K562 (cell line): ENCODE results near the gene DDX39A. TPM values are rescaled to one million over a fixed set of nuclear protein-coding genes. Genes with fewer than 3 reads are reported as not detected.

ENCODE experiments used
- ARID2 ChIP-seq: fragments of 450-650 bp; IDR thresholded peaks from 2 replicates; pipeline ENCODE4 v1.6.1; 2017; ENCODE audit warnings: antibody characterized with exemption, mild to moderate bottlenecking
- BRCA1 ChIP-seq, 2 experiments: fragments of 450-650 bp in 1 of 2; sonication (generic) in 1 of 2; formaldehyde crosslinking in 1 of 2; IDR thresholded peaks; 2 replicates each; pipeline versions ENCODE4 v1.5.0 to v1.6.1; 2017 to 2020; ENCODE audit warnings: mild to moderate bottlenecking in 1 of 2, missing genetic modification reagents in 1 of 2
- CEBPG ChIP-seq, 3 experiments: fragments of 200-800 bp in 1 of 3; sonication (Bioruptor generic) in 1 of 3; sonication (generic) in 1 of 3; formaldehyde crosslinking in 1 of 3; IDR thresholded peaks in 2 of 3; conservative IDR thresholded peaks in 1 of 3; 2 replicates each; pipeline versions ENCODE4 v1.6.1 to v1.8.0; 2016 to 2022; ENCODE audit warnings: missing compliant biosample characterization in 2 of 3, missing genetic modification characterization in 2 of 3, mild to moderate bottlenecking in 1 of 3, missing genetic modification reagents in 1 of 3
- DPF2 ChIP-seq: fragments of 450-650 bp; IDR thresholded peaks from 2 replicates; pipeline ENCODE4 v1.6.1; 2016
- ELF2 ChIP-seq: fragments of 250-450 bp; sonication (Bioruptor Pico); IDR thresholded peaks from 2 replicates; pipeline ENCODE4 v1.5.0; 2021; ENCODE audit warnings: mild to moderate bottlenecking
- ESRRA ChIP-seq: fragments of 450-650 bp; IDR thresholded peaks from 2 replicates; pipeline ENCODE4 v1.6.1; 2014; ENCODE audit warnings: low read depth, mild to moderate bottlenecking, moderate library complexity, borderline replicate concordance
- FOXO4 ChIP-seq: fragments of 450-650 bp; formaldehyde crosslinking; IDR thresholded peaks from 2 replicates; pipeline ENCODE4 v1.4.0; 2020; ENCODE audit warnings: mild to moderate bottlenecking, moderate library complexity
- GABPB2 ChIP-seq: fragments of 250-450 bp; sonication (Bioruptor Pico); conservative IDR thresholded peaks from 2 replicates; pipeline ENCODE4 v1.5.1; 2021; ENCODE audit warnings: mild to moderate bottlenecking
- GTF2F1 ChIP-seq: IDR thresholded peaks from 2 replicates; pipeline ENCODE4 v1.6.1; 2011; ENCODE audit warnings: low read depth, low read length, improper control_type of control experiment
- IRF2 ChIP-seq: sonication (generic); formaldehyde crosslinking; IDR thresholded peaks from 2 replicates; pipeline ENCODE4 v1.8.1; 2022; ENCODE audit warnings: mild to moderate bottlenecking, missing genetic modification reagents
- KDM5B ChIP-seq: fragments of 200-600 bp; sonication (generic); IDR thresholded peaks from 2 replicates; pipeline ENCODE4 v1.6.1; 2012; ENCODE audit warnings: low read depth, mild to moderate bottlenecking, moderate library complexity, low read length, control low read depth, inconsistent platforms; ENCODE audit not compliant: insufficient replicate concordance
- MTA3 ChIP-seq: fragments of 450-650 bp; formaldehyde crosslinking; IDR thresholded peaks from 2 replicates; pipeline ENCODE4 v1.6.1; 2017; ENCODE audit warnings: mild to moderate bottlenecking, borderline replicate concordance
- NBN ChIP-seq: fragments of 450-650 bp; IDR thresholded peaks from 2 replicates; pipeline ENCODE4 v1.6.1; 2016; ENCODE audit warnings: low read depth, mild to moderate bottlenecking
- NCOA2 ChIP-seq, 2 experiments: fragments of 450-650 bp; IDR thresholded peaks; 2 replicates each; pipeline ENCODE4 v1.6.1; 2018; ENCODE audit warnings: mild to moderate bottlenecking in 2 of 2, moderate library complexity in 1 of 2; ENCODE audit not compliant: partially characterized antibody in 2 of 2
- NFIC ChIP-seq: fragments of 450-650 bp; IDR thresholded peaks from 2 replicates; pipeline ENCODE4 v1.6.1; 2017; ENCODE audit warnings: mild to moderate bottlenecking, inconsistent platforms
- NR4A1 ChIP-seq, 2 experiments: fragments of 250-450 bp in 1 of 2; fragments of 450-650 bp in 1 of 2; sonication (Bioruptor Pico) in 1 of 2; IDR thresholded peaks; 2 replicates each; pipeline versions ENCODE4 v1.4.0 to v1.6.1; 2016 to 2020; ENCODE audit warnings: mild to moderate bottlenecking in 2 of 2, missing compliant biosample characterization in 1 of 2, missing genetic modification characterization in 1 of 2, moderate library complexity in 1 of 2
- PHF8 ChIP-seq: fragments of 200-600 bp; sonication (generic); IDR thresholded peaks from 2 replicates; pipeline ENCODE4 v1.6.1; 2012; ENCODE audit warnings: mixed run types, mild to moderate bottlenecking, inconsistent platforms, low read length, moderate library complexity, borderline replicate concordance
- POLR3G ChIP-seq: IDR thresholded peaks from 2 replicates; pipeline ENCODE4 v1.6.1; 2011; ENCODE audit not compliant: insufficient read length, insufficient replicate concordance; ENCODE audit errors: extremely low read depth
- RCOR1 ChIP-seq, 2 experiments: IDR thresholded peaks; 2 replicates each; pipeline ENCODE4 v1.6.1; 2012; ENCODE audit warnings: low read depth in 2 of 2, low read length in 2 of 2, borderline replicate concordance in 1 of 2, improper control_type of control experiment in 1 of 2
- RFX7 ChIP-seq: fragments of 250-450 bp; sonication (Bioruptor Pico); IDR thresholded peaks from 2 replicates; pipeline ENCODE4 v1.5.1; 2021; ENCODE audit warnings: mild to moderate bottlenecking
- TAF7 ChIP-seq: fragments of 450-650 bp; IDR thresholded peaks from 2 replicates; pipeline ENCODE4 v1.6.1; 2016; ENCODE audit warnings: missing genetic modification characterization, missing compliant biosample characterization
- TBP ChIP-seq: optimal IDR thresholded peaks from 2 replicates; pipeline ENCODE3; 2011; ENCODE audit warnings: low read depth, low read length, improper control_type of control experiment
- ZFP1 ChIP-seq: fragments of 450-650 bp; formaldehyde crosslinking; IDR thresholded peaks from 2 replicates; pipeline ENCODE4 v1.4.0; 2020; ENCODE audit warnings: mild to moderate bottlenecking, mixed read lengths
- ZNF444 ChIP-seq: fragments of 250-450 bp; sonication (Bioruptor Pico); IDR thresholded peaks from 2 replicates; pipeline ENCODE4 v1.4.0; 2020; ENCODE audit warnings: mild to moderate bottlenecking, moderate library complexity
- ZNF764 ChIP-seq: fragments of 250-450 bp; sonication (Bioruptor Pico); IDR thresholded peaks from 2 replicates; pipeline ENCODE4 v1.4.0; 2020; ENCODE audit warnings: low read depth, mild to moderate bottlenecking, moderate library complexity
- ZNF830 ChIP-seq: fragments of 250-450 bp; sonication (Bioruptor Pico); IDR thresholded peaks from 2 replicates; pipeline ENCODE4 v1.5.0; 2021; ENCODE audit warnings: mild to moderate bottlenecking
- polyA plus RNA-seq, 8 experiments: library from polyadenylated mRNA; depleted of rRNA in 4 of 8; stranded (reverse) in 5 of 8; unstranded in 3 of 8; fragments of >200 nt; fragmentation: Nextera tagmentation in 2 of 8; fragmentation: Illumina TruSeq in 1 of 8; extraction: Ambion mirVana in 2 of 8; extraction: Trizol in 1 of 8; gene quantifications; 2 replicates each; pipeline versions ENCODE4 v1.2.1 to v1.2.3, GENCODE V29; 2011 to 2014; ENCODE audit warnings: inconsistent platforms in 1 of 8, missing spikeins in 1 of 8
- total RNA-seq, 7 experiments: library from RNA; depleted of rRNA in 6 of 7; stranded (reverse); fragments of >200 nt in 6 of 7; fragmentation: Illumina TruSeq in 2 of 7; extraction: Trizol in 2 of 7; gene quantifications; 2 replicates each; pipeline versions ENCODE4 v1.2.1 to v1.2.3, GENCODE V29; 2011 to 2021; ENCODE audit warnings: low replicate concordance in 1 of 7
- TF ChIP-seq, protein P1 (sequence below): fragments of 450-650 bp; conservative IDR thresholded peaks from 2 replicates; pipeline ENCODE4 v1.6.1; 2016; ENCODE audit warnings: missing genetic modification characterization, low read depth, mild to moderate bottlenecking, missing compliant biosample characterization, moderate library complexity

DDX39A gene
- total and polyA plus RNA-seq, 9 of the 15 experiments (the other 6 are each of a cell fraction or from before 2014, with no cell fraction given) = 90.3 to 250 (median 188) TPM

DNA sequence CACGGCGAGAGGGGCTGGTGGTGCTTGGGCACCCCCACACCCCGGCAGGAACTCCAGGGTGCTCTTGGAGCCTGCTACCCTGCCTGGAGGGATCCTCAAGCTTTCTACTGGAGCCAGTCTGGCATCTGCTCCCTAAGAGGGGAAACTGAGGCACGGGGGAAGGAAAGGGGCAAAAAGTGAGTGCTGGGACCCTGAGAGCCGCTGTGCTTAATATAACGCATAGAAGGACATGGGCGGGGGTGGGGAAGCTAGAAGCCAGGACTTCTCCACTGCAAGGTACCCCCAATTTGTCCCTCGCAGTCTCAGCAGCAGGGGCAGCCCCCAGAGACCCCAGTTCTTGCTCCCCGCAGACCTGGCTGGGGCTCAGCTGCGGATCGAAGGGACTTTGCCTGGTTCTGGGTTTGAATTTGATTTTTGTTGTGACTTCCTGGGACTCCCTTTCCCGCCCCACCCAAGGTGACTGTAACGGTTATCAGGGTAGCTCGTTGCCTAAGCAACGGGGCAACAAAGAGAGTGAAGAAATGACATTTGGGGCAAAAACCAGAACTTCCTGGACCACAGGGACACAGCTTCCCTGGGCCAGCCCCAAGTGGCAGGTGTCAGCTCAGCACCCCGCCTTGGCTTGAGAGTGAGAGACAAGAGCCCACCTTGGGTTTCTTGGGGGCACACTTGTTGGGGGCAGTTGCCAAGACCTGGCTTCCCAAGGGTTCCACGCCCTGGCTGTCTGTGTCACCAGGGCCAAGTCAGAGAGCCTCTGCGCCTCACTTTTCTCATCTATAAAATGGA, 37.3 kb downstream of the DDX39A start (continued):
- TF ChIP-seq FOXO4 (no peak), TBP (peak; percentile 62), ARID2 (no peak), PHF8 (peak; percentile 6; the same call in 1 of the 2 replicates), RCOR1 (IDR thresholded peaks at IDR 0.05; ENCODE audit: borderline replicate concordance in 1 of 2, low read depth in 2 of 2, low read length in 2 of 2) (peak in 1 of 2 experiments; percentile 60; a peak in 1 of 4 replicates), MTA3 (0 out of 2 replicates have a peak, but pooled peaks have one; percentile 21), BRCA1 (IDR thresholded peaks at IDR 0.05) (no peak), BRCA1 (CRISPR knock-in tag; IDR thresholded peaks at IDR 0.05) (peak; percentile 16; the same call in 1 of the 2 replicates), IRF2 (CRISPR knock-in tag) (no peak), GTF2F1 (no peak), DPF2 (no peak; the same call in 1 of the 2 replicates), KDM5B (peak; percentile 36), CEBPG (CRISPR knock-in tag; IDR thresholded peaks at IDR 0.05) (no peak), CEBPG (tag; conservative IDR thresholded peaks at IDR 0.05 in 1 of 2, IDR thresholded peaks at IDR 0.05 in 1 of 2) (peak in 1 of 2 experiments; percentile 34; a peak in 1 of 4 replicates), NFIC (no peak), ZNF764 (no peak), ZNF444 (CRISPR knock-in tag) (no peak), POLR3G (no peak), NR4A1 (CRISPR knock-in tag; IDR thresholded peaks at IDR 0.05) (no peak), NR4A1 (tag; IDR thresholded peaks at IDR 0.05) (no peak), ZFP1 (CRISPR knock-in tag) (no peak), NCOA2 (IDR thresholded peaks at IDR 0.05; ENCODE audit: partially characterized antibody in 2 of 2) (no peak), ELF2 (CRISPR knock-in tag) (no peak), TAF7 (tag) (no peak), ESRRA (peak; percentile 58), ZNF830 (CRISPR knock-in tag) (no peak), GABPB2 (CRISPR knock-in tag) (no peak), RFX7 (CRISPR knock-in tag) (no peak), NBN (no peak; the same call in 1 of the 2 replicates)
- TF ChIP-seq, protein P1, sequence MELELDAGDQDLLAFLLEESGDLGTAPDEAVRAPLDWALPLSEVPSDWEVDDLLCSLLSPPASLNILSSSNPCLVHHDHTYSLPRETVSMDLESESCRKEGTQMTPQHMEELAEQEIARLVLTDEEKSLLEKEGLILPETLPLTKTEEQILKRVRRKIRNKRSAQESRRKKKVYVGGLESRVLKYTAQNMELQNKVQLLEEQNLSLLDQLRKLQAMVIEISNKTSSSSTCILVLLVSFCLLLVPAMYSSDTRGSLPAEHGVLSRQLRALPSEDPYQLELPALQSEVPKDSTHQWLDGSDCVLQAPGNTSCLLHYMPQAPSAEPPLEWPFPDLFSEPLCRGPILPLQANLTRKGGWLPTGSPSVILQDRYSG = no peak
